GM10266 (cell line): ENCODE results near the gene EDC3.

Source experiments
- DNase-seq: peaks from one replicate; pipeline ENCODE4 v3.0.0; 2012; ENCODE audit errors: extremely low spot score
- TF ChIP-seq, protein P1 (sequence below): IDR thresholded peaks from 2 replicates; pipeline ENCODE4 v1.5.1; 2012; ENCODE audit warnings: mild to moderate bottlenecking, low read depth; ENCODE audit not compliant: control insufficient read depth, insufficient read depth; ENCODE audit errors: missing control alignments

Gene EDC3

DNA sequence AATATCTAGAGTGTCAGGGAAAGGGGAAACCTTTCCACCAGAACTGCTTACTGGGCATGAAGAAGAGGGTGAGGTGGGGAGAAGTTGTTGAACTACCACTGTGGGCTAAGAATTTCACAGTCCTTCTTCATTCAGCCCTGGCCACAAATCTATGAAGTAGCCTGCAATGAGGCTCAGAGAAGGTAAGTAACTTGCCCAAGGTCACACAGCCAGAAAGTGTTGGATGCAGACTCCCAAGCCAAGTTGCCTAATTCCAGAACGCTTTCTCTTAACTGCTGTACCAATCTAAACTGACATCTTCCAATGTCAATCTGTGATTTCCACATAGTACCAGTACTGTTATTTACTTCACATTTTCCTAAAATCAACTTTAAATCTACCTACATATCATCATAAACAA lies 27.4 kb upstream of the EDC3 start:
- no peak for DNase-seq
- TF ChIP-seq, protein P1, sequence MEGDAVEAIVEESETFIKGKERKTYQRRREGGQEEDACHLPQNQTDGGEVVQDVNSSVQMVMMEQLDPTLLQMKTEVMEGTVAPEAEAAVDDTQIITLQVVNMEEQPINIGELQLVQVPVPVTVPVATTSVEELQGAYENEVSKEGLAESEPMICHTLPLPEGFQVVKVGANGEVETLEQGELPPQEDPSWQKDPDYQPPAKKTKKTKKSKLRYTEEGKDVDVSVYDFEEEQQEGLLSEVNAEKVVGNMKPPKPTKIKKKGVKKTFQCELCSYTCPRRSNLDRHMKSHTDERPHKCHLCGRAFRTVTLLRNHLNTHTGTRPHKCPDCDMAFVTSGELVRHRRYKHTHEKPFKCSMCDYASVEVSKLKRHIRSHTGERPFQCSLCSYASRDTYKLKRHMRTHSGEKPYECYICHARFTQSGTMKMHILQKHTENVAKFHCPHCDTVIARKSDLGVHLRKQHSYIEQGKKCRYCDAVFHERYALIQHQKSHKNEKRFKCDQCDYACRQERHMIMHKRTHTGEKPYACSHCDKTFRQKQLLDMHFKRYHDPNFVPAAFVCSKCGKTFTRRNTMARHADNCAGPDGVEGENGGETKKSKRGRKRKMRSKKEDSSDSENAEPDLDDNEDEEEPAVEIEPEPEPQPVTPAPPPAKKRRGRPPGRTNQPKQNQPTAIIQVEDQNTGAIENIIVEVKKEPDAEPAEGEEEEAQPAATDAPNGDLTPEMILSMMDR = no peak

DNA sequence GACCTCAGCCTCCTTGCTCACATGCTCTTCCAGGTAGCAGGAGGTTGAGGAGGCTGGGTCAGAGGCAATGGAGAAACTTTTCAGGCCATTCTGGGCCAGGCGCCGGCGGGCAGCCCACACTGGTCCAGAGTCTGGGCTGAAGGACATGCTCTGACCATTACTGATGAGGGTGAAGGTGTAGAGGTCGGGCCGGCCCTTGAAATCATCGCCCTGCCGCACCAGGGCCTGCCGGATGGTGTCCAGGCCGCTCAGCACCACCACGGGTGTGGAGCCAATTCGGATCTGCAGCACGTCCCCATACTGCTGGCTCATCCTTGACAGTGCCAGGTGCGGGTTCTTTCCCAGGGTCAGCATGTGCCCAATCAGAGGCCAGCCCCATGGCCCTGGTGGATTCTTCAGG lies 26.8 kb upstream of the EDC3 start:
- TF ChIP-seq, protein P1 = no peak
- DNase-seq = no peak

DNA sequence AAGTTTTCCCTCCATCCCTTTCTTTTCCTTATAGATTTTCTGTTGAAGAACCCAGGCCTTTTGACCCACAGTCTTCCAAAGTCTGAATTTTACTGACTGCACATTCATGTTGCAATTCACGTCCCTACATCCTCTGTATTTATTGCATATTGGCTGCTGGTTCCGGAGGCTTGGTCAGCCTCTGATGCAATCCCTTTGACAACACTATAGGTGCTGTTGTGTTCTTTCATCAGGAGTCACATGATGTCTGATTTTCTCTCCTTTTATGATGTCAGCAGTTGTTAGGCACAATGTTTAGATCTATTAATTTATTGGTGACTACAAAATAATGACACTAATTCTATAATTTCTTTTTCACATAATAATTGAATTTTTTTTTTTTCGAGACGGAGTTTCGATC lies 20.8 kb upstream of the EDC3 start:
- DNase-seq = no peak
- TF ChIP-seq, protein P1 = no peak

DNA sequence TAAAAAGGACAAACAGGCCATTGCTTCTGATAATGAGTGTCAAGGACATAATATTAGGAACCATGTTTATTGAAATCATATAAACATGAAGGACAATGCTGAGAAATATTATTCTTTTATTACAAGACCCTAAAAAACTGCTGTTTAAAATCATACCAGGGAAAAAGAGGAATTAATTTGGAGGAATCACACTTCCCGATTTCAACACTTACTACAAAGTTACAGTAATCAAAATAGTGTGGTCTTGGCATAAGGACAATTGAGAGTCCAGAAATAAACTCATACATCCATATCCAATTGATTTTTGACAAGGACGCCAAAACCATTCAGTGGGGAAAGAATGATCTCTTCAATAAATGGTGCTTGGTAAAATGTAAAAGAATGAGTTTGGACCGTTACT lies 16.5 kb upstream of the EDC3 start:
- no peak for DNase-seq
- TF ChIP-seq, protein P1 = no peak

DNA sequence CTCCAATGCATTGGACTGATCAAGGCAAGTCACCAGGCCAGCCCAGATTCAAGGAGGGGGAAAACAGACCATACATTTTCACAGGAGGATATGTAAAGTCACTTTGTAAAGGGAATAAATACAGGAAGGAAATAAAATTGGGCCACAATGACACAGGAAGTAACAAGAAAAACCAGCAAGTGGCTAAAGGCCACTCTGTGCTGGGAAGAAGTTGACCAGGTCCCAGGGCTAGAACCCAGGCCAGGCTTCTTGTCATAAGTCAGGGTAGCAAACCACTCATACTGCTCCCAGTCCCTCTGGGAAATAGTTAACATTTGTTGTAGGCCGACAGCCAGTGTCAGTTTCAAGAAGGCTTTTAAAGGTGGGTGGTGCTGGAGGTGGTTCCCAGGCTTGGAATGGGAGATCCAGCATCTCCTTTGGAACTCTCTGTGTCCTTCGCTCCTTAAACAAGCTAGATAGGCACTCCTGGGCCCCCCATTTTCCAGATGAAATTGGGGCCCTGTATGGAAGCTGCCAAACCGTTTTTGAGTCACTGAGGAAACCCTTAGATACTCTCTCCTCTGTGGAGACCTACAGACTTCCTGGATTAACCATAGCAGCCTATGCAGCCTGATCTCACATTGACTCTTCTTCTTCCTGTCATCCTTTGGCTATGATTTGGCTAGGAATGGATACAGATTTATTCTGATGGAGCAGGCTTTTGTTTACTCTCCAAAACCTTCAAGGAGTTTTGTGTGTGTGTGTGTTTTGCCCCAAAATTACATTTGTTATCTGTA lies 14.7 kb upstream of the EDC3 start:
- TF ChIP-seq, protein P1 = no peak
- DNase-seq = no peak

DNA sequence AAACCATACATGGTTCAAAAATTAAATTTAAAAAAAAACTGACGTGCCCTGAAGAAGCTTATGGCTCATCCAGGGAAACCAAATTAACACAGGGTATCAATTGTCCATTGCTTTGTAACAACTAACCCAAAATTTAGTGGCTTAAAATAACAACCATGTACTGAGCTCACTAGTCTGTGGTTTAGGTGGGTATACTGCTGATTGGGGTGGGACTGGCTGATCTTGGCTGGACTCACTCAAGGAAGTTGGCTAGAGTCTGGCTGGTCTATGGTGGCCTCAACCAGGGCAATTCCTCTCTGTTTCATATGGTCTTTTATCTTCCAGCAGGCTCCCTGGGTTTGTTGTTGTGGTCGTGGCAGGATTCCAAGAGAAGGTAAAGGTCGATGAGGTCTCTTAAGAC lies 14.1 kb upstream of the EDC3 start:
- no peak for DNase-seq
- TF ChIP-seq, protein P1 = no peak

DNA sequence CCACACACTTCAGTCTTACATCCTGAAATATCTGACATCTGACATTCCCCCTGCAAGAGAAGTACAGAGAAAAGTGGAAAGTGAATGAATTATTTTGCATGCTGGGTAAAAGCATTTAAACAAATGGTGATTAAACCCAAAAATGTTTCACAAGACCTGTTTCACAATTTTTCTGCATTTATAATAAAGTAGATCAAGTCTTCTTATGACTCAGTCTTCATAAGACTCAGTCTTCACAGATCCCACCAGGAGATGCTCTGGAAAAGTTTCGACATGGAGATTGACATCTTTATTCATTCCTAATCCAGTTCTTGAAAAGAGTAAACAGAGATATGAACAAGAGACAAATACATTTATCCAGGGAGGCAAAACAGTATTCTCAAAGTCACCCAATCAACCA lies 13.2 kb upstream of the EDC3 start:
- DNase-seq = no peak
- TF ChIP-seq, protein P1 = no peak
